Measurements from ENCODE around the gene TMEM126A.
"Not testable (repeated sequence)": the region's sequence is repeated elsewhere in the genome, so short reads cannot be mapped to it uniquely, and the experiment has no call there.

Gene TMEM126A

DNA sequence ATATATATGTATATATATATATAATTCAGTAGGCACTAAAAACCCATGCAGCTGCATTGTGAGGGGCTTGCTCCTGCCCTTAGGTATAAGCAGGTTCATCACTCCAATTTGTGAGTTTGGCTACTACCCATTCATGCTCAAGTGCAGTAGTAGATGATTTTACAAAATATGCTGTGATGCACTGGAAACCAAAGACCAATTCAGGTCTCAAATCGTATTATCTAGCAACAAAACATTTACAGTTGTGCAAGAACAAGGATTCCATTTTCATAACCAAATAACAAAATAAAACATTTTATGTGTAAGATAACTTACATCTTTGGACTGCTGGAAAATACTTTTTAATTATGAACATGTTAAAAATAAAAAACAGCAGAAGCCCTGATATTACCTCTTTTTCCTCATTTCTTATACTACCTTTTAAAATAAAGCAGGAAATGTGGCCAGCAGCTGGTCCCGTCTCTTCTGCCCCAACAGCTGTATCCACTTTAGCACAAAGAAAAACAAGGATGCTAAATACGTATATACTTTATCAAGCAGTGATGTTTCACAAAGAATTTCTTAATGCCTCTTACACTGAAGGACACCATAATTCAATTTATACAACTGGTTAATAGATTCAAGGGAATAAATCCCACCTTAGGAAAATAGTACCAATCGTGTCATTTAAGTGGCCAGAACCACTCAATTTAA is 14.4 kb downstream of the TMEM126A start:
- DNase-seq: no peak

DNA sequence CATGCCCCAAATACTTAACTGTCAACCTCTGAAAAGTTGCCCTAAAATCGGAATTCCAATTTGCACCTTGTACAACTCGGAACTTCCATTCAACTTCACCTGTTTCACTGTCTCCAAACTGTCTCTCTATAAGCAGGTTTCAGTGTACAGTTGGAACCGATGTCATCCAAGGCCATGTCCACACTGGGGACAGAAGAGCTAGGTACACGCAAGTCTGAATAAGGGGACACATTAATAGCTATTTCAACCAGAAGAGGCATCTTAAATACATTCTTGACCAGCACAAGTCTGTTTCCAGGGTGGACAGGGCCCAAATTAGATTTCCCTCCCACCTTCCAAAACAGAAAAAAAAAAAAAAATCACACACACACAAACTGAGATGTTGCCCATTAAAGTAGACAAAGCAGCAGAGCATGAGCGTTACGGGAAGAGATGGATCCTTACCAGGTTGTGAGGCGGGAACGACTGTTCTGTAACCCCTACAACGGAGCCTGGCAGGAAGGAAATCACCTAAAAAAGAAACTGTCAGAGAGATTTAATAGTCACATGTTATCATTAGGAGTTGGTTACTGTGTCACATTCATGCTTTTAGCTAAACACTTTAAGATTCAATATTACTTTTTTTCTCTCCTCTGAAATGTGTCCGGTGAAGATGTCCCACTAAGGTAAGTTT is 15.4 kb downstream of the TMEM126A start:
- DNase-seq: no peak

DNA sequence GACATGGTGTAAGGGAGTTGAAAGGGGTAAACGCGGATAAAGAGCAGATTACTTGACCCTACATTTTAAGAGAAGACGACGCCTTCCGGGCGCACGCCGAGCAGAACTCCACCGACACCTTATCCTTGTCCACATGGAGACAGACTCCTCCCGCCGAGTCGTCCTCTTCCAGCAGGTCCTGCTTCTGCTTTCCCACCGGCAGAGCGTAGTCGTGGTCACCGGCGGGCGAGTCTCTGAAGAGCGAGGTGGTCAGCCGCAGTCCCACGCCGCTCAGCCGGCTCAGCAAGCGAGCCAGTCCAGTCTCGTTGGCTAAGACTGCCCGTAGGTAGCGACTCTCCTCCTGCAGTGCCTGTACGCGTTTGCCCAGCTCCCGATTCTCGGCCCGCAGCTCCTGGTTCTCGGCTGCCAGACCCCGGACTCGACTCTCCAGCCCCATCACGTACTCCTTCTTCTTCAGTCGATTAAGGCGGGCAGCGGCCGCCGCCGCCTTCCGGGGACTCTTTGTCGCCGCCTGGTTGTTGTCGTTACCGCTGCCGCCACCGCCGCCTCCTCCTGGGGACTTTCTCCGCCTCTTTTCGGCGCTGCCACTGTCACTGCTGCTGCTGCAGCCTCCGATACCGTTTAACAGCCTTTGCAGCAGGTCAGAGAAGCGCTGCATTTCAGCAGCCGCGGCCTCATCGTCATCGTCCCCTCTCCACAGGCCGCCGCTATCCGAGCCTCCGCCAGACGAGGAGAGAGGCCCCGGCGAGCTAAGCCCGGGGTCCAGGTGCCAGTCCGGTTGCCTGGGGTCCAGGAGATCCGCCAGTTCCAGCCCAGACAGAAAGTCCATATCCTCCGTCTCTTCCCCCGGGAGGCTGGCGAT is 16.2 kb downstream of the TMEM126A start:
- DNase-seq: no peak

DNA sequence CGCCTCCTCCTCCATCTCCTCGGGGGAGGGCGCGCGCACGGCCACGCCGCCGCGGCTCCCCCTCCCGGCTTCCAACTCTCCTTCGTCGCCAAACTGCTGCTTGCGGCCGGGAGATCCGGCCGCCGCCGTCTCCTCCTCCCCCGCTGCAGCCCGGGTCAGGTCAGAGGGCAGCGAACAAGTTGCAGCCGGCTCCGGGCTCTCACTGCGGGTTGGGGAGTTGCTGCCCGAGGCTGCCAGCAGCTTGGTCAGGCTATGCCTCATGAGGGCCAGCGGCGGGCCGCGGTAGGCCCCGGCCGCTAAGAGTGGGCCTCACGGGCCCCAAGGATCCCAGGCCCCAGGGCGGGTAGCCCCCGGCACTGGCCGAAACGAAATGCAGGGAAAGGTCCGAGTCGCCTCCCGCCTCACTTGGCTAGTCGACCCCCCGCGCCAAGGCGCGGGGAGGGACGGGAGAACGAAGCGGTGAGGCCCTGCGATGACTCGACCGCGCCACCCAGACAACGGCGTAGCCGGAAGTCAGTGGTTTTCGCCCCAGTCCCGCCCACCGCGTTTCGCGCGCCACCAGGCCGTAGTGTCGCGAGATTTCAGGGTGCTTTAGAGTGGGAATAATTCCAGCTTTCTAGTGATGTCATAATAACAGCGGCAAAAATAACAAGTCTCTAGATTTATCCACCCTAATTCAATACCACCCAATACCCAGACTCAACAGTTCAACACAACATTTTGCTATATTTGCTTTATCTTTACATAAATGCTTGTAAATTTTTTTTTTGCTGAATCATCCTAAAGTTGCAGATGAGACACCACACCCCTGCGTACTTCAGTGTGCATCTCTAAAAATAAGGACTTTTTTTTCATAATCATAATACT is 17.1 kb downstream of the TMEM126A start, which contains the start of gene CREBZF:
CREBZF (minus strand) TSS at position 515 of the 867 bp plus-strand sequence; CDS start at position 261, 254 bp downstream.
- peak; percentile 86 for DNase-seq

DNA sequence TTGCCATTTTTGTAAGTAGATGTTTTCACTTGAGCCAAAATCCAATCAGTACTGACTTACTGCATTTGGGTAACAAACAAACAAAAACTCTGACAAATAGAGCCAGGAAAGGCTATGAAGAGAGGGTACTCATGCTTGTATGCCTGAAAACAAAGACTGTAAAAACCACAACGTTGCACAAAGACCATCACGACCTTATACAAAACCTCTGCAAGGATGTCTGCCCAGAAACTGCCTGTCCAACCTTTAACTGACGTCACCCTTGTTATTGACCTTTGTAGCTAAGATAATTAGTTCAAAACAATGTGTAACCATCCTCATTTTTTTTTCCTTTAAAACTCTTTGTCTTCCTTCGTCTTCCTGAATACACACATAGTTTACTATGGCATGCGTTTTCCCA is 18.0 kb downstream of the TMEM126A start:
- DNase-seq: no peak

DNA sequence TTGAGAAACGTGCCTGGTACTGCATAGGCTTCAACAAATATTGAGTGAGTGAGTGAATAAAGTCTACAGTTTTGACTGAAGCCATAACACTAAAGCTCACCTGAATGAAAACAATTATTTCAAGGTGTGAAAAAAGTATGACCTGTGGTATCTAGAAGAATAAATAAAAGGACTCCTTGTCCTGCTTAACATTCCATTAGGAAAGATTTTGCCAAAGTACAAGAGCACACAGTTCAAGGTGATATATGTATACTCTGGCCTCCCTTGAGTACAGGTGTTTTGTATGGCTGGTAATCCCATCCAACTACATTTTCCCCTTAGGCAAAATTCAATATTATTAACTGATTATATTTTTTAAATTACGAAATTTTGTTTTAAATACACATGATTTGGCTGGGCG is 18.9 kb downstream of the TMEM126A start:
- no peak for DNase-seq

DNA sequence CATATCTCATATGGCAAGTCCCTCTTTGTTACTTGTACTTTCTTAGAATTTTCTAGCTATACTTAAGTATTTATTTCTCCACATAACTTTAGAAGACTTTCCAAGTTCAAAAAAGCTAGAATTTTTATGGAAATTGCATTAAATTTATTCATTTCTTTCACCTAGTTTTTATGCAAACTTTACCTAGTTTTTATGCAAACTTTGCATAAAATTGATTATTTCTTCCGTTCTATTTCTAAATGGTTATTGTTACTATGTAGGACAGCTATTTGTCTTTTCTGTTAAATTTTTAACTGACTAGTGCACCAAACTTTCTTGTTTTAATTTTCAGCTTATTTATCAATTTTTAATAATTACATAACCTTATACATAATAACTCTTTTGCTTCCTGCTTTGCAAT is 20.4 kb downstream of the TMEM126A start:
- no peak for DNase-seq

DNA sequence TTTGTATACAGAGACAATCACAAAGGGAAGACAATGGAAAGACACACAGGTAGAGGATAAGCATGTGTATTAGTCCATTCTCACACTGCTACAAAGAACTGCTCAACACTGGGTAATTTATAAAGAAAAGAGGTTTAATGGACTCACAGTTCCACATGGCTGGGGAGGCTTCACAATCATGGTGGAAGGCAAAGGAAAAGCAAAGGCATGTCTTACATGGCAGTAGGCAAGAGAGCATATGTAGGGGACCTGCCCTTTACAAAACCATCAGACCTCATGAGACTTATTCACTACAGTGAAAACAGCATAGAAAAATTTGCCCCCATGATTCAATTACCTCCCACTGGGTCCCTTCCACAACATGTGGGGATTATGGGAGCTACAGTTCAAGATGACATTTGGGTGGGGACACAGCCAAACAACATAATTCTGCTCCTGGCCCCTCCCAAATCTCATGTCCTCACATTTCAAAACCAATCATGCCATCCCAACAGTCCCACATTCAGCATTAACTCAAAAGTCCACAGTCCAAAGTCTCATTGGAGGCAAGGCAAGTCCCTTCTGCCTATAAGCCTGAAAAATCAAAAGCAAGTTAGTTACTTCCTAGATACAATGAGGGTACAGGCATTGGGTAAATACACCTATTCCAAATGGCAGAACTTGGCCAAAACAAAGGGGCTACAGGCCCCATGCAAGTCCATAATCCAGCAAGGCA is 23.3 kb downstream of the TMEM126A start:
- DNase-seq: not testable (repeated sequence)

DNA sequence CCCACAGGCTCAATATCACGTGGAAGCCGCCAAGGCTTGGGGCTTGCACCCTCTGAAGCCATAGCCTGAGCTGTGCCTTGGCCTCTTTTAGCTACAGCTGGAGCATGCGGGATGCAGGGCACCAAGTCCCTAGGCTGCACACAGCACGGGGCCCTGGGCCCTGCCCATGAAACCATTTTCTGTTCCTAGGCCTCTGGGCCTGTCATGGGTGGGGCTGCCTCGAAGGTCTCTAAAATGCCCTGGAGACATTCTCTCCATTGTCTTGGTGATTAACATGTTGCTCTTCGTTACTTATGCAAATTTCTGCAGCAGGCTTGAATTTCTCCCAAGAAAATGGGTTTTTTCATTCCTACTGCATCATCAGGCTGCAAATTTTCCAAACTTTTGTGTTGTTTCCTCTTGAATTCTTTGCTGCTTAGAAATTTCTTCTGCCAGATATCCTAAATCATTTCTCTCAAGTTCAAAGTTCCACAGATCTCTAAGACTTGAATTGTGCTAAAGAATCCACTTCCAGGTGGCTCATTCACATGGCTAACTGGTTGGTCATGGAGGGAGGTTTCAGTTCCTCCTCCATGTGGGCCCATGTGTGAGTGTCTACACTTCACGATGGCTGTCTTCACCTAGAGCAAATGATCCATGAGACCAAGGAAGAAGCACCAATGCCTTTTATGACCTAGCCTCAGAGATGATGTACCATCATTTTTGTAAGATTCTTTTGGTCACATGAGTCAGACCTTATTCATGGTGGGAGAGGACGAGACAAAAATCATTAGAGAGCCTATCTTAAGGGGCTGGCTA is 24.5 kb downstream of the TMEM126A start:
- DNase-seq: no peak

DNA sequence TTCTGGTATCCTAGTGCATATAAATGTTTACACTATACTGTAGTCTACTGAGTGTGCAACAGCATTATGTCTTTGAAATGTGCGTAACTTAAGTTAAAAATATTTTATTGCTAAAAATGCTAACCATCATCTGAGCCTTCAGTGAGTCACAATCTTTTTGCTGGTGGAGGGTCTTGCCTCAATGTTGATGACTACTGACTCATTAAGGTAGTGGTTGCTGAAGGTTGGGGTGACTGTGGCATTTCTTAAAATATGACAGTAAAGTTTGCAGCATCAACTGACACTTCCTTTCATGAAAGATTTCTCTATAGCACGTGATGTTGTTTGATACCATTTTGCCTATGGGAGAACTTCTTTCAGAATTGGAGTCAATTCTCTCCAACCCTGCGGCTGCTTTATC is 25.6 kb downstream of the TMEM126A start:
- no peak for DNase-seq

DNA sequence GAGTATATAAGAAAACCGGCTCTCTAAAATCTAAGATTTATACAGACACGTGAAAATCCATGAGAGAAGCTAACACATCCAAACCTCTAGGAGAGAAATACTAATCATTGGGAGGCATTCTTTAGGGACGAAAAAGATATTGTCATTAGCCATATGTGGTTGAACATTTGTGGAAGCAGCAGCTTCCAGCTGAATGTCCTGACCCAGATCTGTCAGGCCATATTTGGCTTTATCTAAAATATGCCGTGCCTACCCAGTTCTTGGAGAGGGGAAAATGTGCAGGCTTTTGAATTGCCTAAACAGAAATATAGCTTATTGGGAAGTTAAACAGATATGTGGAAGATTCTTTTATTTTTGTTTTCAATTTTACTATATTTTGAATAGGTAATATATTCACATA is 31.8 kb downstream of the TMEM126A start:
- DNase-seq: no peak

DNA sequence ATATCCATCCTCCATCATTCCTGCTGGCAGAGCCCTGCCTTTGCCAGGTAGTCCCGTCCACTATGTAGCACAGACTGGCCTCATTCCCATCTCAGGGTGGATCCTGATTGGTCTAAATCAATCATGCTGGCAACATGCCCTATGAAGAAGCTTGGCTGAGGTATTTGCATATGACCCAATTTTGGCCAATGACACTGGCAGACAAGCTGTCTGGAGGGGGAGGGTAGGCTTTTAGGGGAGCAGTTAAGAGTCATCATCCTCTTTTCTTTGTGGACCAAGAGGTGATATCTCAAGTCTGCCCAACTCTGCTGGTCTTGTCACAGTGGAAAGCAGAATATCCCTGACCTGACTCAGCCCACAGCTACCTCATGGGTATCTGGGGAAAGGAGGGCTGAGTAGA is 33.1 kb downstream of the TMEM126A start:
- no peak for DNase-seq

DNA sequence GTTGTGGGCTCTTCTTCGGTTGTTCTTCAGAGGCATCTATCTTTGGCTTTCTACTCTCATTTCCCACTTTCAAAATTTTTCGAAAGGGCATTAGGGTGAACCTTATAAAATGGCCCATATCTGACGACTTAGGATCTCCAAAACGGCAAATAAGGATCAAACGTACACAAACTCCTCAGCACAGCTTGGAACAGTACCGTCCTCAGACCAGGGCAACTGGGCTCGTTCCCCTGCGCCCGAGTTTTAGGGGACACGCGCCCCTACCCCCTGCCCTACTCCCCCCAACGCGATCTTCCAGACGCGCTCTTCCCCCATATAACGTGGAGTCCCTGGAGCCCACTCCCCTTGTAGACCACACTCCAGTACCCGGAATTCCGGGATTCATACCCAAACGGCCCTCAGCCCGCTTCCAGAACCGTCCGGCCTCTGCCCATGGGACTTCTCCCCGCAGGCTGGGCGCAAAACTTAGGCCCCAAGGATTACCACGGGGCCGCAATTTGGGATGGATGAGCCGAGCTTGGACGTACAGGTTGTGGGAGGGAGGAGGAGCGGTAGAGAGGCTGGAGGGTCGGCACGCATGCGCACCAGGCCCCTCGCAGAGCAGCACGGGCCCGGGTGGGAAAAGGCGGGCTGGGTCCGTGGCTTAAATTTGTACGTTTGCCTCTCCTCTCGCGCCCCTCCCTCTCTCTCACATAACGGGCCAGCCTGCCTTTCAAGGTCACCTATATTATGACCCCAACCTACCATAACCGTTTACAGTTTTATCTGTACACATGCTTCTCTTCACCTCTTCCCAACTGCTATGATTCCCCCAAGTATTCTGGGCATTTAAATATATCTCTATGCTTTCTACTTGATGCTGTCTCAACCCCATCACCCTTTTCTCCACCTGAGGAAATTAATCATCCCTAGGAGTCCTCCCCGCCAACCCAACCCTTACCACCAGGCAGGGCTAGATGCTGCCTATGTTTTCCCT is 34.9 kb downstream of the TMEM126A start:
- no peak for DNase-seq

DNA sequence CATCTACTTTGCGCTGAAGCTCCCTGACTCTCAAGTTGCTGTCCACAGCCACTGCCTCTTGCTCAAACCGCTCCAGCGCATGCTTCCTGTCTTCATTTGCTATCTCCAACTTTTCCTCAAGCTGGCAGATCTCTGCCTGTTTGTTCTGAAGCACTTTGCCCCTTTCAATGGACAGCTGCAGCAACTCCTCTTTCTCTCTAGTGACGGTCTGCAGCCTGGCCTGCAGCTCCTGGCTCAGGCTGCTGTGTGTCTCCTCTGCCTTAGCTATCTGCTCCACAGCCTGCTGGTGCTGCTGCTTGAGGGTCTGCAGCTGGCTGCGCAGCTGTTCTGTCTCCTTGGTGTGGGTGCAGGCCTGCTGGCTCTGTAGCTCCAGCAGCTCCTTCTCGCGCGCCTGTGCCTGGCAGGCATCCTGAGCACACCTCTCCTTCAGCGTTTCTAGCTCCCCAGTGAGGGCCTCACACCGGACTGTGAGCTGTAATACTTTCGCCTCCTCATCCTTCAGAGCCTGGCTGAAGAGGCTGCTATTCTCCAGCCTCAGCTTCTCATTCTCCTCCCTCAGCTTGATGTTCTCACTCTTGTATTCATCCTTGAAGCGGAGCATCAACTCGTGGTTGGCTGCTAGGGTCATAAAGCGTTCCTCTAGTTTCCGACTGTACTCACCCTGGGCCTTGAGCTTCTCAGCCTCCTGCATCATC is 37.5 kb downstream of the TMEM126A start:
- DNase-seq: no peak

DNA sequence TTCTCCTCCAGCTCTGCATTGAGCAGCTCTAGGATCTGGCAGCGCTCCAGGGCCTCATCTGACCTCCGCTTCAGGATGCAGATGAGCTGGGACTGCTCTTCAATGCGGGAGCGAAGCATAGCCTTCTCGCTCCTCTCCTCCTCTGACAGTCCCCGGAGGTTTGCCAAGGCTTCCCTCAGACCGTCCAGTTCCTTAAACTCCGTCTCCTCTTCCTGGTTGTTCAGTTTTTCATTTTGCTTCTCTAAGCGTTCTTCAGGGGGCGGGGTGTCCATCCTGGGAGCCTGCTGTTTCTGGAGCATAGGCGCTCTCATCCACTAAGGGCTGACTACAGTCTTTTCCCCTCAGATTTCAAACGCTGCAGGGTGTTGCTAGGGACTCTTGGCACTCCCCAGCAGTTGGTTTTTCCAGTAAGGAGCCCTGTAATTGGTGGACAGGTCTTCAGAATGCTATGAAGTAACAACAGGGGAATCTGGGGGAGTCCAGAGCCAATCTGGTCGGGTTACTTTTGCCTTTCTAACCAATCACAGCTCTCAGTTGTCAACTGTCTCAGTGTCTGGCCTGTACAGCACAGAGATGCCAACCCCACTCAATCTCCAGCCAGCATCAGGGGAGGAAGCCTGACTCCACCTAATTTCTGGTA is 38.2 kb downstream of the TMEM126A start, which contains the start of gene CCDC89:
CCDC89 (minus strand) TSS at position 376 of the 640 bp plus-strand sequence; CDS start at position 311, 65 bp downstream.
- peak; percentile 49 for DNase-seq

DNA sequence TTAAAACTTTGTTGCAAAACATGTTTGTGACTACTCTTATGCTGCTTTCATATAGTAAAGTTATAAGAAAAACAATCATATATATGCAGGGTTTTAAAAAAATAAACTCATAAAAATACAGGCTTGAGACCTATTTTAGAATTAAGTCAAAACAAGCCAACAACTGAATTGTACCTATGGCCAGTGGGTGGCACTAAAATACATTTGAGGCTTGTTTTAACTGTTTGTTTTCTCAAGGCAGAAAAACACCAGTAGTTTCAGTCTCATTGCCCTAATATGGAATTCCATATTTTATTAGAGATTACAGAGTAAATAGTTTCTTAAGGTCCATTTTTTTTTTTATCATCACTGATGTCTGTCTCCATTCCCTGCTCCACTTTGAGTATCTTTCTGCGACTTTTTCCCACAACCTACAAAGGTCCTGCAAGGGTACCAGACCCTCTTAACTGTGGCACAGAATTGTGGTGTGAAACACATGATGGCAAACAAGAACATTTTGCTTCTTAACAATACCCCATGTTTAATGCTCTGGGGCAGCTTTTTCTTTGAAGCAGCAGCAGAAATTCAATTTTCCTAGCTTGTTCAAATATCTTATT is 46.7 kb downstream of the TMEM126A start:
- DNase-seq: no peak

DNA sequence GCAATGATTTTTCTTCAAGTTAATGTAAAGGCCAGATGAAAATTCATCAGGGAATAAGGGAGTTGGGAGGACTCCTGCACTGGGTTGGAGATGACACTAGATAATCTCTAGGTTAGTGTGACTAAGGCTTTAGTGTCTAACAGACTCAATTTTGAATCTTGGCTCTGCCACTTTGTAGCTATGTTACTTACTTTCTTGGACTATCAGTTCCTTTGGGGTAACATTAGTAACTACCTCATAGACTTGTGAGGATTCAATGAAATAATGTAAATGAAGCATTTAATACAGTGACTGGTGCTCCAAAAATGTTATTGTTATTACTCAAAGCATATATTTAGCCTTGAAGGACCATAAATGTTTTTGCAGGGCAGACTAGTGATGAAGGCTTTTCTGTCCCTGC is 47.8 kb downstream of the TMEM126A start:
- no peak for DNase-seq

DNA sequence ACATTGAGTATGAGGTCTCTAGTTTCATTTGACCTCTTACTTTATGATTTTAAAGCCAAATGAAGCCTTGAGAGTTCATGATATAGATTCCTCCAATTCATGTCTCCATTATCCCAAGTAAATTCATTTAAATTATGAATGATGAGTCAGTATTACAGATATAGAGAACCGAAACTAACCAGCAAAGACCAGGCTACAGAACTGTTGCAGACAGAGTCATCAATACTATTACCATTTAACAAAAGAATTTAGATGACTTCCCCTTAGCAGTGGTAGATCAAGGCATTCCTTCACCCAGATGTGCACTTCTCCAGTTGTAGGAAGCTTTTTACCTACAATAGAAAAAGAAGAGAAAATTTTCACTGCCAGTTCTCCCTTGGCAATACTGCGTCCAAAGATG is 50.0 kb downstream of the TMEM126A start:
- no peak for DNase-seq

All from NCI-H2029 treated with DMSO at 0.1 percent for 48 hours (cell line).